ENCODE data around the gene POLR1D. TPM values are rescaled to one million over a fixed set of nuclear protein-coding genes. Genes with fewer than 3 reads are reported as not detected.

Gene POLR1D
- polyA plus RNA-seq, 1 donor (not counting 4 experiments of a cell fraction or from before 2014, with no cell fraction given) = 235 TPM

DNA sequence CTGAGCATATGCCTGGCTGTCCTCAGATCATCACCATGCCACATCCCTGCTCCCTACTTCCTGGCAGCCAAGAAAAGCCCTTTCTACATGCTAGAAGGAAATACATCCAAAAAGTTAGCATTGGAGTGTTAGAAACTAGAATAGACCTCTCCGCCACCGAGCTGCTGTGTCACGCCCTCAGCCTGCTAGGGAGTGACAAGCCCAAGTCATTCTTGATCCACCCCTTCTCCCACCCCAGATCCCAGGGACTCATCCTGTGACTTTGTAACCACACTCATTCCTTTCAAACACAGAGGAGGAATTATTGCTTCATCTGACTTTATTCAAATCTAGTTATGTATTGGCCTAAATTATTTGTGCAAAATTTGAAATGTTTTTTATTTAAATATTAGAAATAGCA is 45.3 kb downstream of the POLR1D start:
- peaks cover 2% of the 10 kb centered on the region in 2 experiments for H3K36me3 ChIP-seq (ENCODE audit: control insufficient read depth in 2 of 2, extremely low read depth in 1 of 2, insufficient read depth in 2 of 2, low read length in 2 of 2)
- no peak overlapping the region for H3K9ac ChIP-seq (ENCODE audit: control insufficient read depth, extremely low read depth, insufficient read depth, low read length)
- H3K9me3 ChIP-seq (ENCODE audit: control insufficient read depth, low read depth, low read length) = no peaks in the 10 kb centered on the region
- peaks cover 22% of the 10 kb centered on the region for H3K4me1 ChIP-seq (ENCODE audit: control insufficient read depth, extremely low read depth, insufficient read depth, low read length)
- no peaks in the 10 kb centered on the region for H4K20me1 ChIP-seq (ENCODE audit: control insufficient read depth, extremely low read depth, insufficient read depth, low read length)
- H2AFZ ChIP-seq (ENCODE audit: control insufficient read depth, low read length) = no peak overlapping the region
- dilution Hi-C loops (cut with MboI; ENCODE audit: extremely low pct_ligation_motif_present, low sequenced_read_pairs) = no loop called here
- no peaks in the 10 kb centered on the region for H3K27me3 ChIP-seq (ENCODE audit: control insufficient read depth, extremely low read depth, insufficient read depth, low read length)
- TF ChIP-seq EZH2 (IDR thresholded peaks at IDR 0.05; ENCODE audit: low read length) = no peak
- TF ChIP-seq, protein P1, sequence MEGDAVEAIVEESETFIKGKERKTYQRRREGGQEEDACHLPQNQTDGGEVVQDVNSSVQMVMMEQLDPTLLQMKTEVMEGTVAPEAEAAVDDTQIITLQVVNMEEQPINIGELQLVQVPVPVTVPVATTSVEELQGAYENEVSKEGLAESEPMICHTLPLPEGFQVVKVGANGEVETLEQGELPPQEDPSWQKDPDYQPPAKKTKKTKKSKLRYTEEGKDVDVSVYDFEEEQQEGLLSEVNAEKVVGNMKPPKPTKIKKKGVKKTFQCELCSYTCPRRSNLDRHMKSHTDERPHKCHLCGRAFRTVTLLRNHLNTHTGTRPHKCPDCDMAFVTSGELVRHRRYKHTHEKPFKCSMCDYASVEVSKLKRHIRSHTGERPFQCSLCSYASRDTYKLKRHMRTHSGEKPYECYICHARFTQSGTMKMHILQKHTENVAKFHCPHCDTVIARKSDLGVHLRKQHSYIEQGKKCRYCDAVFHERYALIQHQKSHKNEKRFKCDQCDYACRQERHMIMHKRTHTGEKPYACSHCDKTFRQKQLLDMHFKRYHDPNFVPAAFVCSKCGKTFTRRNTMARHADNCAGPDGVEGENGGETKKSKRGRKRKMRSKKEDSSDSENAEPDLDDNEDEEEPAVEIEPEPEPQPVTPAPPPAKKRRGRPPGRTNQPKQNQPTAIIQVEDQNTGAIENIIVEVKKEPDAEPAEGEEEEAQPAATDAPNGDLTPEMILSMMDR (optimal IDR thresholded peaks at IDR 0.05 in 1 of 3, IDR thresholded peaks at IDR 0.05 in 1 of 3, conservative IDR thresholded peaks at IDR 0.05 in 1 of 3; ENCODE audit: extremely low read depth in 1 of 3, insufficient read depth in 2 of 3, low read length in 3 of 3) = no peak
- H3K9me1 ChIP-seq (ENCODE audit: control insufficient read depth, extremely low read depth, insufficient read depth, low read length) = peaks cover 3% of the 10 kb centered on the region
- DNase-seq (ENCODE audit: low read depth, low spot score) = no peak
- FAIRE-seq = no peak
- no peak overlapping the region for H3K4me2 ChIP-seq (ENCODE audit: control insufficient read depth, extremely low read depth, insufficient read depth, low read depth, low read length)
- no peak overlapping the region for H3K27ac ChIP-seq (ENCODE audit: control insufficient read depth, insufficient read depth, low read length)
- no peak overlapping the region for H3K4me3 ChIP-seq (ENCODE audit: control insufficient read depth in 2 of 3, extremely low read depth in 1 of 3, insufficient read depth in 2 of 3, low read depth in 1 of 3, low read length in 3 of 3)
- H3K79me2 ChIP-seq (ENCODE audit: control insufficient read depth, insufficient read depth, low read length) = no peaks in the 10 kb centered on the region

DNA sequence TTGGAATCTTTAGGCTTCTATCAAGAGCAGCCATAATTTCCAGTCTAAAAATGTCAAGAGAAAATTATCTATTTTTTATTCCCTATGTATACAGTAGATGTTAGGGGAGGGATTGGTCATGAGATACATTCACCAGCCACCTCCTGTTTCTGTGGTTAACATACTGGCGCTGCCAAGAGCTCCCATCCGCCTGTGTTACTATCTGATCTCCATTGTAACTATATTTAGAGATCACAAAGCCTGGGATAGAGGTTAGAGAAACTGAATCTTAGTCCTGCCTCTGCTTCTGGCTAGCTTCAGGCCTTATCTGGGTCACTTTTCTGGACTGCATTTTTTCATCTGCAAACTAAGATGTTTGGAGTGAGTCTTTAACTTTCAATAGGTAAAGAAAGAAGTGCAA is 46.3 kb downstream of the POLR1D start:
- H3K27me3 ChIP-seq (ENCODE audit: control insufficient read depth, extremely low read depth, insufficient read depth, low read length) = no peaks in the 10 kb centered on the region
- no peak for FAIRE-seq
- H3K4me1 ChIP-seq (ENCODE audit: control insufficient read depth, extremely low read depth, insufficient read depth, low read length) = peaks cover 15% of the 10 kb centered on the region
- H3K9me3 ChIP-seq (ENCODE audit: control insufficient read depth, low read depth, low read length) = no peaks in the 10 kb centered on the region
- H3K9me1 ChIP-seq (ENCODE audit: control insufficient read depth, extremely low read depth, insufficient read depth, low read length) = peaks cover 3% of the 10 kb centered on the region
- peaks cover 2% of the 10 kb centered on the region in 2 experiments for H3K36me3 ChIP-seq (ENCODE audit: control insufficient read depth in 2 of 2, extremely low read depth in 1 of 2, insufficient read depth in 2 of 2, low read length in 2 of 2)
- dilution Hi-C loops (cut with MboI; ENCODE audit: extremely low pct_ligation_motif_present, low sequenced_read_pairs) = no loop called here
- H3K4me3 ChIP-seq (ENCODE audit: control insufficient read depth in 2 of 3, extremely low read depth in 1 of 3, insufficient read depth in 2 of 3, low read depth in 1 of 3, low read length in 3 of 3) = no peak overlapping the region
- no peak overlapping the region for H3K9ac ChIP-seq (ENCODE audit: control insufficient read depth, extremely low read depth, insufficient read depth, low read length)
- H2AFZ ChIP-seq (ENCODE audit: control insufficient read depth, low read length) = no peak overlapping the region
- H3K79me2 ChIP-seq (ENCODE audit: control insufficient read depth, insufficient read depth, low read length) = no peaks in the 10 kb centered on the region
- no peak overlapping the region for H3K4me2 ChIP-seq (ENCODE audit: control insufficient read depth, extremely low read depth, insufficient read depth, low read depth, low read length)
- no peaks in the 10 kb centered on the region for H4K20me1 ChIP-seq (ENCODE audit: control insufficient read depth, extremely low read depth, insufficient read depth, low read length)
- DNase-seq (ENCODE audit: low read depth, low spot score) = no peak
- TF ChIP-seq, protein P1 (optimal IDR thresholded peaks at IDR 0.05 in 1 of 3, IDR thresholded peaks at IDR 0.05 in 1 of 3, conservative IDR thresholded peaks at IDR 0.05 in 1 of 3; ENCODE audit: extremely low read depth in 1 of 3, insufficient read depth in 2 of 3, low read length in 3 of 3) = no peak
- no peak for TF ChIP-seq EZH2 (IDR thresholded peaks at IDR 0.05; ENCODE audit: low read length)
- no peak overlapping the region for H3K27ac ChIP-seq (ENCODE audit: control insufficient read depth, insufficient read depth, low read length)
